ENCODE measurements around the gene RRAGD.

The RRAGD gene

GRCh38 chr6:89347825-89348224, 64.2 kb downstream of the RRAGD start:
- DNase-seq (ENCODE audit: low read depth in 1 of 2, low spot score in 1 of 2), result no peak

- DNase-seq (ENCODE audit: low read depth in 1 of 2, low spot score in 1 of 2), result no peak
These were observed 65.6 kb downstream of the RRAGD start for GRCh38 chr6:89346433-89346832.

- no peak for DNase-seq (ENCODE audit: low read depth in 1 of 2, low spot score in 1 of 2)
These were observed 72.5 kb downstream of the RRAGD start for GRCh38 chr6:89339565-89339964.

GRCh38 chr6:89335164-89335563, 76.9 kb downstream of the RRAGD start:
- DNase-seq (ENCODE audit: low read depth in 1 of 2, low spot score in 1 of 2), result no peak

- DNase-seq (ENCODE audit: low read depth in 1 of 2, low spot score in 1 of 2), result no peak
These were observed 81.2 kb downstream of the RRAGD start for GRCh38 chr6:89330910-89331309.

GRCh38 chr6:89328976-89329375, 83.1 kb downstream of the RRAGD start:
- DNase-seq (ENCODE audit: low read depth in 1 of 2, low spot score in 1 of 2), result no peak

- DNase-seq (ENCODE audit: low read depth in 1 of 2, low spot score in 1 of 2), result no peak
These were observed 87.8 kb downstream of the RRAGD start for GRCh38 chr6:89324304-89324703.

GRCh38 chr6:89323511-89323971, 88.5 kb downstream of the RRAGD start:
- no peak for DNase-seq (ENCODE audit: low read depth in 1 of 2, low spot score in 1 of 2)

- DNase-seq (ENCODE audit: low read depth in 1 of 2, low spot score in 1 of 2), result no peak
These were observed 90.7 kb downstream of the RRAGD start for GRCh38 chr6:89321131-89321970.

GRCh38 chr6:89320012-89320559, 92.0 kb downstream of the RRAGD start:
- DNase-seq (ENCODE audit: low read depth in 1 of 2, low spot score in 1 of 2), result no peak

GRCh38 chr6:89317067-89317466, 95.0 kb downstream of the RRAGD start:
- no peak for DNase-seq (ENCODE audit: low read depth in 1 of 2, low spot score in 1 of 2)

- DNase-seq (ENCODE audit: low read depth in 1 of 2, low spot score in 1 of 2), result no peak
These were observed 96.7 kb downstream of the RRAGD start, which contains the start of gene GABRR2 for GRCh38 chr6:89315249-89315885. Gene GABRR2 (minus strand): TSS chr6:89315299. CDS start chr6:89315165, 134 bp downstream.

- no peak for DNase-seq (ENCODE audit: low read depth in 1 of 2, low spot score in 1 of 2)
These were observed 97.4 kb downstream of the RRAGD start for GRCh38 chr6:89314692-89315091.
